M059J (cell line): ENCODE data around the gene FGFR2. TPM values are rescaled to one million over a fixed set of nuclear protein-coding genes. Genes with fewer than 3 reads are reported as not detected.

ENCODE experiments used
- DNase-seq: peaks from one replicate; pipeline ENCODE4 v3.0.0-alpha.2; 2012; ENCODE audit warnings: low read depth
- total RNA-seq: library from RNA; depleted of rRNA; stranded (reverse); fragments of >200 nt; shearing (Covaris generic); gene quantifications from 2 replicates; pipeline ENCODE4 v1.2.3, GENCODE V29; 2014; rRNA removed

FGFR2 gene
- total RNA-seq, result 2.1 and 6.8 TPM in 2 replicates

DNA sequence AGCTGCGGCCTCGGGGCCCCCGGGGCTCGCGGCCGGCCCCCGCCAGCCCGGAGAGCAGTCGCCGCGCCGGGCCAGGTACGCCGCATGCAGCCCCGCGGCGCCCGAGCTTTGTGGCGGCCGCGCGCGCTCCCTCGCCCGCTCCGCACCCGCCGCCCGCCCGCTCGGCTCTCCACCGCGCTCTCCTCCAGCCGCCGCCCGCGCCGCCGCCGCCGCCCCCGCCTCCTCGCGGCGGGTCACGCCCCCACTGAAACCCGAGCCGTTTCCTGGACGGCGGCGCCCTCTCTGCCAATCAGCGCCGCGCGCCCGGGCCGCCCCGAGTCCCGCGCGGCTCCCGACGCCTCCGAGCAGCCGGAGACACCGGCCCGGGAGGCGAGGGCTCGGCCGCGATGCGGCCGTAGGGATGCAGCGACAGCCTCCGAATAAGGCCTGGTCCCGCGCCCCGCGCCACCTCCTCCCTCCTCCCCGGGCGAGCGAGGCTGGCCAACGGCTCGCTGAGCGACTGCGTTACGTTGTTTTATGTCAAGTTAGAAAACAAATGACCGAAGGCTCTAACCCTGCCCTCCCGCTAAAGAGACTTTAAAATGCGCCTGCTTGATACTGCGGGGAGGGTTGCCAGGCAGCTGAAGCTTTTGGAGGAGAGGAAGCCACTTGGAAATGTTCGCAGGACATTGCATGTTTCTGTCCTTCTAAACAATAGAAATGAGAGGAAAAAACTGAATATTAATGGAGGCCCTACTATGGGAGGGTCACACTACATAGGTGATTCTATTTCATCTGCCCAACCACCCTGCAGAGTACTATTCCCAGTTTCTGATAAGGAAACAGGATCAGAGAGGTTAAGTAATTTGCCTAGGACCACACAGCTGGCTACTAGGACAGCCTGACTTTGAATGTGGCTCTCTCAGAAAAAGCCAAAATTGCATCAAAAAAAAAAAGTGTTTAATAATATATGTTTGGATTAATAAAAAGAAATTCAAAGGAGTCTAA lies at the start of gene FGFR2:
TSS of gene FGFR2 (minus strand) at position 182 of the 987 bp plus-strand sequence. CDS start 4,627 bp downstream, outside the sequence.
- DNase-seq, result peak; percentile 75

DNA sequence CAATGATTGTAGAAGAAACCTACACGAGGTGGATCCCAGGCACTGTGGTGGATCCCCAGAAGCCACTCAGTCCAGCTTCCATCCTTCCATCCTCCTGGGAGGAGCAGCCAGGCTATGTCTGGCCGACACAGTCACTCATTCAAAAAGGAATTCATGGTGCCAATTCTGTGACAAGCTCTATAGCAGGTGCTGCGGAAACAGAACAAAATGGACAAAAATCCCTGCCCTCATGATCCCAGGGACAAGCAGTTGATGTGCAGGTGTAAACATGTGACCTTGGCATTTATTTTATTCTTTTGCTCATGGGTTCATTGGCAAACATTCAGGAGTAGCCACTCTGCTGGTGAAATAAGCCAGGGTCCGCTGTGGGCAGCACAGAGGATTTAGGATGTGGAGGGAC lies 49.2 kb upstream of the FGFR2 start:
- no peak for DNase-seq

DNA sequence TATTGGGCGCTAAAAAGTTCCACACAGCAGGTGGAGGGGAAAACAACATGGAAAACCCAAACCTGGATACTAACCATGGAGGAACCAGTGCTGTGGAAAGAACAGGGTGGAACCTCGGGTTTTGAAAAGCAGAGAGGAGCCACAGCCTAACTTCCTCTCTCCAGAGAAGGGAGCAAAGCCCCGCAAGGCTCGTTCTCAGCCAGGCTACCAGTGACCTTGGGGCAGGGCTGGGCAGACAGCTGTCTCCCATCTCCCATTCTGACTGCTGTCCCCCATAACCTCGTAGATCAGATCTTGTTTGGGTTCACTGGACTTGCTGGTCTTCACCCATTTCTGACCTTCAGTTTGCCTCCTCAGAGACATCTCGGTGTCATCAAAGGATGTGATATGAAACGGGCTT lies 47.5 kb upstream of the FGFR2 start:
- DNase-seq, result no peak

DNA sequence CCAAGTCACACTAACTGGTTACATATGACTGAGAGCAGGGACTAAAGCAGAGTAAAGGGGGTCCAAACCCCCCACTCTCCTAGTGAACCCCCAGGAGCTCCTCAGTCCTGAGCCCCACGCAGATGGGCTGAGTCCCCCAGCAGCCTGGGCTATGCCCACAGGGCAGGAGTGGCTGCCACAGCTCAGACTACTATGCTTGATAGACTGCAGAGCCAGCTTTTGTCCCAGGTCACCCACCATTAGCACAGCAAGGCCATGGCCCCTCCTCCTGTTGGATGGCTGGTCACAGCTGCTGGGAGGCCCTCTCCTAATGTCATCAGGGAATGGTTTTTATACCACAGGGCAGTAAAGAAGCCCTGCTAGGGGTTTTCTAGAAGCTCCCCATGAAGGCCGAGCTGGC lies 46.3 kb upstream of the FGFR2 start:
- DNase-seq, result no peak

- DNase-seq, result no peak
Observed at GRCh38 chr10:121640266-121640665, 42.0 kb upstream of the FGFR2 start.

- DNase-seq, result peak; percentile 12
Observed at GRCh38 chr10:121639416-121639815, 41.2 kb upstream of the FGFR2 start.

GRCh38 chr10:121637437-121637836 lies 39.2 kb upstream of the FGFR2 start:
- no peak for DNase-seq

DNA sequence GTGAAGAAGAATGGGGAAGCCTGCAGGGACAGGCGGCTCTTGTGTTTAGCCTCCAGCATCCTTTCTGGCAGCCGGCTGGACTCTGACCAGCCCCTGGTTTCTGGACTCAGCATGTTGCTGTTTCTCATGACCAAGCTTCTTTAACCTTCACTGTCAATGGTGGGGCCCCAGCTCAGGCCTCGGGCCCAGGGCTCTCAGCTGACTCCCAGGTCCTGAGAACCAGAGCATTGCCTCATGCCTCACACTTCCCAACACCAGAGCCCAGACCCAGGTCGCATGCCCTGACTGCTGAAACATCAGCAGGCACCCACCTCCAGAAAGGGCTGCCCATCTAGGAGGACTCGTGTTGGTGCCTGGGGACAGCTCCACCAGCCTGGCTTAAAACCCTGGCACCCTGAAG lies 34.8 kb upstream of the FGFR2 start:
- DNase-seq, result no peak

DNA sequence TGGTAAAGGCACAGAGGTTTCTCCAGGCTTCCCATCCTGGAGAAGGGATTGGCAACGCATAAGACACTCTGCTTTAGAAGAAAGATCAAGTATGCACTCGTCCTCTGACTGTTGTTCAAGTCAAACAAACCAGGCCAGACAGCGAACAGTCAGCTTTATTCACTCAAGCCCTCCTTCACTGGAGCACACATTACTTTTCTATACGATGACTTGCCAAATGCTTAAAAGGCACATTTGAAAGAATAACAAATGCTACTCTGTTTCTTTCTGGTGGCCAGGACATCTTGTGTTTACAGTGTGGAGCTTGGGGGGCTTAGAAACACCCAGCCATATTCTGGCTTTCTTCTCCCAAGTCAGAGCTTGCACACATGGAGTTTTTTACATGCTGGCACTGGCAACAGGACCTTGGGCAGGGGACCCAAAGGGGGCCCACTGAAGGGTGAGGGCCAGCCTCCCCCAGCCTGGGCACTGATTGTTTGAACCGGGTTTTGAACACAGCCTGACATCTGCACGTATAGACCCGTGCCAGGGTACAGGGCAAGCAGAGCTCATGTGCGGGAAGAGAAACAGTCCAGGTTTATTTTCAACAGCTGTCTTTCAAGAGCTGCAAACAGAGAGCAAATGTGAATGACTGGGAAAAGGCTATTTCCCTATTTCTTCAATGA lies 33.3 kb upstream of the FGFR2 start:
- no peak for DNase-seq

DNA sequence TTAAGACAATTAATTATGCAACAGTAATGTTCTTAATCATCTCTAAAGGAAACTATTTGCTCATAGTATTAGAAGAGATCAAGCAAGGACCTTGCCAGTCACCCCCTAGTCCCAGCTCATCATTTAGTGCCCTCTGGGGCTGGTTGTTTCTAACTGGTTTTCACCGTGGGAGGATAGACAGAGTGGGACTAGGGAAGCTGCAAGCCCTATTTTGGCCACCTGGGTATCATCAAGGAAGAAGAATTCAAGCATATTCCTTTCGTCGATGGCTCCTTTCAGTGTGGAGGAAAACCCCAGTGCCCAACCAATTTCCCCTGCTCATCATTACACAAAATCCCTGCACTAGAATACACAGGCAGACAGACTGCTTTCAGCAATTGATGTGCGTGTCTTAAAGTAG lies 30.6 kb upstream of the FGFR2 start:
- no peak for DNase-seq

DNA sequence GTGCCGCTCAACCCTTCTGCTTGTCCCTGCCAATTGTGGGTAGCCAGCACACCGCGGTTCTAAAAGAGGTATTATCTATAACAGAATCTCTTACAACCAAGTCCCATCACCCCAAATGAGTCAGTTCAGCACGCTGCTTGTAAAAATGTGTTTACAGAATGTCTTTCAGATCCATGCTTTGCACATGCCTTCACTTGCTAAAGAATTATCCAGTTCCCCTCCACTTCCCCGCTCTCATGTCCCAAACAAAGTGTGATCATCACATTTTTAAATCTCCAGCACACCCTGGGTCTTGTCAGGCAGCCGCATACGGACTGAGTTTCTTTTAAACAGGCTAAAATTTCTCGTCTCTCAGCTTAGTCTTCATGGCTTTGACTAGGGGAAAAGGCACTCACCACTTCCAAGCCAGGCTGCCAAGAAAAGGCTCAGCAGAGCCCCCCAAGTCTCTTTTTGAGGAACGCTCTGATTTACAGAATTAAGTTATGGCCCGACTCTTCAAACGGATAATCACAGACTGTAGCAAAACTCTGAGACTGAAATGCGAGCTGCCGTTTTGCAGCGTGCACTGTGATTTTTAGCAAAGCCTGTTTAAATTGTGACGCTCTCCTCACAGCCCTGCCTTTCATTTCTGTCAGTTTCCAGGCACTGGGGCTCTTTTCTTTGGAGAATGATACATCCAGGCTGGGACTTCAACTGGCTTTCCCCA lies 29.8 kb upstream of the FGFR2 start:
- DNase-seq, result peak; percentile 69

- no peak for DNase-seq
Observed at GRCh38 chr10:121624836-121625486, 26.7 kb upstream of the FGFR2 start.

DNA sequence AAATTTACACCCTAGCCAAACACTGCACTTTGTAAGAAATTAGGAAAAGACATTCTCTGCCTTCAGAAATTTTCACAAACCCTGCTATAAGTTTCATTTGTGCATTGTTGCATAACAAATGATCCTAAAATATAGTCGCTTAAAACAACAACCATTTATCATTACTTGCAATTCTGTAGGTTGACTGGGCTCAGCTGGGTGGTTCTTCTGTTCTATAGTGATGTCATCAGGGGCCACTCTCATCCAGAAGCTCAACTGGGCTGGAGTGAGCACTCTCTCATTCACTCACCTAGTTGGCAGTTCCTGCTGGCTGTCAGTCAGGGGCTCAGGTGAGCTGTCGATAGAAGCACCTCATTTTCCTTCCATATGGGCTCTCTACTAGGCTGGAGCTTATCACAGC lies 20.7 kb upstream of the FGFR2 start:
- DNase-seq, result no peak

- DNase-seq, result no peak
Observed at GRCh38 chr10:121617176-121617575, 18.9 kb upstream of the FGFR2 start.

- DNase-seq, result no peak
Observed at GRCh38 chr10:121616291-121616690, 18.0 kb upstream of the FGFR2 start.

DNA sequence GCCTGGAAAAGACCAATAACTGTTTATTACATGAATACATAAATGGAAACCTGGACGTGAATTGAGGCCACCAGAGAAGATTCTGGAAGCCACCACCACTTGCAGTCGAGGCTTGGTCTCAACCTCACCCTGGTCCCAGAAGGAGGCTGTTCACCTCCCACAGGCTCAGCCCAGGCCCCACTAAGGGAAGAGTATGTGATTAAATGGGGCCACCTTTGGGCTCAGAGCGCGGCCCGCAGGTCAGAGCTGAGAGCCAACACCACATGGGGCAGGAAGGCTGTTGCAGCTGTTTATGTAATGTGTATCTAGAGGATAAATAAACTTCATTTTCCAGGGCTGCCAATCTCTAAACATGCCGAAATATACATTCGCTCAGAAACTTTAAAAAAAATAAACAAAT lies 17.6 kb upstream of the FGFR2 start:
- no peak for DNase-seq

- DNase-seq, result no peak
Observed at GRCh38 chr10:121615435-121615793, 17.2 kb upstream of the FGFR2 start.

DNA sequence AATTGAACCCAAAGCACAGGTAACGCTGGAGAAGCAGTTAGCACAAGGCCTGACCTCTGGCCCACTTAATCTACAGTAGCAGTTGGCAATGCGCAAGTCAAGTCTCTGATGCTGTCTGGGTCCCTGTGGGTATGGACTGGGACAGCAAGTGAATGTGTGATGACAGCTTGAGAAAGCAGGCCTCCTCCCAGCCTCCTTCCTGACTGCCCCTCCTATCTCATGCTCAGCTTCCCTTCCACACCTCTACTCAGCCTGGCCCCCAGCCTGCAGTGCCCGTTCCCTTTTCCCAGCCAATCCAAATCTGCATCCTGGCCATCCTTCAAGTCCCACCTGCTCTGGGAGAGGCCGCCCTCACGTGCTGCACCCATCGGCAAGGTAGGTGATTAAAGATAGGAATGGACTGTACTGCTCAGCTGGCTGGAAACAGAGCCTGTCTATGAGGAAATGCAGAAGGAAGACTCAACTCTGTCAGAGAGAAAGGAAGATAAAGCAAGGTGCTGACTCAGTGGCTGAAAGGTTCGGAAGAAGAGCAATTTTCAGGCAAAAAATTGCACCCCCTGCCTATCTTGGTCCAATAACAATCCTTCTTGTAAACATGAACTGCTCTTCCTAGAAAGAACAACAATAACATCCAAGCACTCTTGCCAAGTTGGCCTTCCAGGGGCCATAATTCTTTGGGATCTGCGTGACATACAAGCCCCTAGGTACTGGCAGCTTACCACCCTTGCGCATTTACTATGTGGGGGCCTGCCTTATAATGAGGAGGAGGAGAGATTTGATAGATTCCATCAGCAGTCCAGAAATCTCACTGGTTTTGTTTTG lies 16.6 kb upstream of the FGFR2 start:
- DNase-seq, result no peak

DNA sequence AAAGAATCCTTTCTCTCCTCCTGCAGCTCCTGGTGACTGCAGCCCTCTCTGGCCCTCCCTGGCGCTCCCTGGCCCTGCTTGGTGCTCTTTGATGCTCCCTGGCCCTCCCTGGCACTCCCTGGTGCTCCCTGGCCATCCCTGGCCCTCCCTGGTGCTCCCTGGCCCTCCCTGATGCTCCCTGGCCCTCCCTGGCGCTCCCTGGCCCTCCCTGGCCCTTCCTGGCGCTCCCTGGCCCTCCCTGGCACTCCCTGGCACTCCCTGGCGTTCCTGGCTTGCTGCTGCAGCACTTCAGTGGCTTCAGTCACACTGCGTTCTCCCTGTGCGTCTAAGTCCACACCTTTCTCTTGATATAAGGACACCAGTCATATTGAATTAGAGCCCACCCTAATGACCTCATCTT lies 15.2 kb upstream of the FGFR2 start:
- DNase-seq, result no peak

DNA sequence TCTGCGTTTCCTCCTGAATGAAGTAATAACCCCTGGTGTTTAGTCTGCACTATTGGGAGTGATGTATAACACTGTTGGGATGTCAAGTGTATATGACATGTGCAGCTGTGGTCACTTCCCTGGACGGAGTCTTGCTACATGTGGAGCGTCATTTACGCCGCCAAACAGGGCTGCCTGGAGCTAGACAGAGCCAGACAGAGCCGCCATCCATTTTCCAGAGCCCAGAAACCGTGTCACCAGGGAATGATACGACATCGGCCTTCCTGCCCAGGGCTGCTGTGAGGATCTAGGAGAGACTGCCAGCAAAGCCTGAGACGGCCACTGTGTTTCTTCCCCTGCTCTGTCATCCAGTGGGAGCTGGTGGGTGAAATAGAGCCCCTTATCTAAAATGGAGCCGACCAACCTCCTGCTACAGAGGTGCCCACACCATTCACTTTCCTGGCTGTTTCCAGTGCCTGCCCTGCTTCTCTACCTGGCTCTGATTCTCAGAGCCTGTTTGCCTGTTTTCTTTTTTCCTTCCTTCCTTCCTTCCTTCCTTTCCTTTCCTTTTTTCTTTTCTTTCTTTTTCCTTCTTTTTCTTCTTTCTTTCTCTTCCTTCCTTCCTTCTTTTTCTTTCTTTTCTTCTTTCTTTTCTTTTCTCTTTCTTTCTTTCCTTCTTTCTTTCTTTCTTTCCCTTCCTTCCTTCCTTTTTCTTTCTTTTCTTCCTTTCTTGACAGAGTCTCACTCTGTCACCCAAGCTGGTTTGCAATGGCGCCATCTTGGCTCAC lies 13.3 kb upstream of the FGFR2 start:
- no peak for DNase-seq
